Small intestine (tissue), 7 donors: ENCODE results near the gene MSI2. TPM values are rescaled to one million over a fixed set of nuclear protein-coding genes. Genes with fewer than 3 reads are reported as not detected.

ENCODE experiments used
- DNase-seq, 2 donors: peaks; one replicate each; pipeline versions ENCODE4 v3.0.0 to v3.0.0-alpha.2; 2013
- FAIRE-seq: peaks from 2 replicates; lab custom pipeline; 2012; peaks lifted over from hg19 to GRCh38; lab: Jason Lieb, UNC
- H3K27ac ChIP-seq, 3 donors: one replicate each; pipeline ENCODE4 v1.5.1; 2013; ENCODE audit warnings: low read length in 2 of 3, mild to moderate bottlenecking in 2 of 3, control low read depth in 1 of 3, inconsistent platforms in 1 of 3, low read depth in 1 of 3, moderate library complexity in 1 of 3
- H3K27me3 ChIP-seq, 3 donors: one replicate each; pipeline ENCODE4 v1.6.1; 2013; ENCODE audit warnings: low read length in 3 of 3, inconsistent platforms in 1 of 3; ENCODE audit not compliant: control insufficient read depth in 3 of 3, insufficient read depth in 3 of 3
- H3K36me3 ChIP-seq, 3 donors: one replicate each; pipeline ENCODE4 v1.6.1; 2013; ENCODE audit warnings: low read length in 3 of 3, inconsistent platforms in 1 of 3, low read depth in 1 of 3, mild to moderate bottlenecking in 1 of 3, moderate library complexity in 1 of 3; ENCODE audit not compliant: control insufficient read depth in 3 of 3, insufficient read depth in 2 of 3
- H3K4me1 ChIP-seq, 3 donors: one replicate each; pipeline ENCODE4 v1.6.1; 2013; ENCODE audit warnings: low read length in 2 of 3, inconsistent platforms in 1 of 3, low read depth in 1 of 3, mild to moderate bottlenecking in 1 of 3, moderate library complexity in 1 of 3; ENCODE audit not compliant: control insufficient read depth in 3 of 3, insufficient read depth in 2 of 3
- H3K4me3 ChIP-seq, 3 donors: one replicate each; pipeline ENCODE4 v1.5.1; 2013; ENCODE audit warnings: low read length in 3 of 3, control low read depth in 1 of 3, inconsistent platforms in 1 of 3, low read depth in 1 of 3, mild to moderate bottlenecking in 1 of 3, moderate library complexity in 1 of 3
- H3K9me3 ChIP-seq, 2 donors: one replicate each; pipeline ENCODE4 v1.6.1; 2013; ENCODE audit warnings: low read depth in 1 of 2, low read length in 1 of 2; ENCODE audit not compliant: control insufficient read depth in 2 of 2, insufficient read depth in 1 of 2
- WGBS, 3 donors: extraction: QIAGEN DNeasy Blood & Tissue Kit; methylation state at CpG; one replicate each; pipeline ENCODE4 v1.1.7; 2013; 5-methylcytosine and 5-hydroxymethylcytosine counted together
- polyA plus RNA-seq, 4 donors: library from polyadenylated mRNA; stranded (reverse) in 3 of 4; unstranded in 1 of 4; fragments of 200-250 nt in 3 of 4; fragments of 120-200 nt in 1 of 4; gene quantifications; one replicate each; pipeline versions ENCODE4 v1.2.1 to v1.2.3, GENCODE V29; 2013
- donor health status: healthy with polysubstance abuse.
- donor health status: control.
- donor health status: control.
- donor health status: Bipolar disorder and iron deficiency.
- donor health status: healthy.

The MSI2 gene
- polyA plus RNA-seq, 4 donors: 5.1 to 49.4 (median 12.6) TPM

GRCh38 chr17:57631871-57632270 lies 375.5 kb downstream of the MSI2 start:
- WGBS, 3 donors: 86 to 94% (median 92%) methylated on average over 6 of the region's 6 CpGs
- Histone ChIP-seq H3K4me1 (no peaks in the 10 kb centered on the region), H3K36me3 (peaks cover 0 to 84% (median 0%) of the 10 kb centered on the region in 3 donors), H3K27me3 (no peaks in the 10 kb centered on the region), H3K27ac (no peak overlapping the region), H3K9me3 (peaks cover 0 to 2% of the 10 kb centered on the region in 2 donors), H3K4me3 (no peak overlapping the region)
- no peak for DNase-seq
- no peak for FAIRE-seq

- H3K9me3 ChIP-seq: peaks cover 0 to 2% of the 10 kb centered on the region in 2 donors
- no peak overlapping the region for H3K27ac ChIP-seq
- no peak for DNase-seq
- WGBS, 3 donors: 96 to 98% (median 98%) methylated on average over 5 of the region's 5 CpGs
- FAIRE-seq: no peak
- H3K36me3 ChIP-seq: peaks cover 0 to 84% (median 0%) of the 10 kb centered on the region in 3 donors
- no peaks in the 10 kb centered on the region for H3K27me3 ChIP-seq
- H3K4me1 ChIP-seq: no peaks in the 10 kb centered on the region
- no peak overlapping the region for H3K4me3 ChIP-seq
Observed at GRCh38 chr17:57632294-57632693, 376.0 kb downstream of the MSI2 start.

GRCh38 chr17:57633236-57633635 lies 376.9 kb downstream of the MSI2 start:
- H3K9me3 ChIP-seq: peaks cover 0 to 2% of the 10 kb centered on the region in 2 donors
- H3K4me3 ChIP-seq: no peak overlapping the region
- WGBS, 3 donors: 94 to 98% (median 95%) methylated on average over 14 of the region's 14 CpGs
- peaks cover 0 to 84% (median 0%) of the 10 kb centered on the region in 3 donors for H3K36me3 ChIP-seq
- H3K27me3 ChIP-seq: no peaks in the 10 kb centered on the region
- H3K4me1 ChIP-seq: no peaks in the 10 kb centered on the region
- H3K27ac ChIP-seq: no peak overlapping the region
- no peak for FAIRE-seq
- DNase-seq: no peak

- DNase-seq (no peak), FAIRE-seq (no peak)
- H3K36me3 ChIP-seq: peaks cover 0 to 82% (median 0%) of the 10 kb centered on the region in 3 donors
Observed at GRCh38 chr17:57634713-57635465, 378.6 kb downstream of the MSI2 start.

GRCh38 chr17:57636274-57636673 lies 380.0 kb downstream of the MSI2 start:
- H3K36me3 ChIP-seq: peaks cover 0 to 77% (median 0%) of the 10 kb centered on the region in 3 donors
- H3K9me3 ChIP-seq: peaks cover 0 to 2% of the 10 kb centered on the region in 2 donors
- H3K4me1 ChIP-seq: no peaks in the 10 kb centered on the region
- no peak overlapping the region for H3K27ac ChIP-seq
- no peaks in the 10 kb centered on the region for H3K27me3 ChIP-seq
- H3K4me3 ChIP-seq: no peak overlapping the region
- DNase-seq (no peak), FAIRE-seq (no peak)
- WGBS, 3 donors: 82 to 92% (median 91%) methylated on average over 9 of the region's 9 CpGs

More at GRCh38 chr17:57634713-57635465, 378.6 kb downstream of the MSI2 start:
- H3K9me3 ChIP-seq: peaks cover 0 to 2% of the 10 kb centered on the region in 2 donors
- H3K27me3 ChIP-seq: no peaks in the 10 kb centered on the region
- no peak overlapping the region for H3K27ac ChIP-seq
- WGBS, 3 donors: 82 to 99% (median 86%) methylated on average over 4 of the region's 4 CpGs
- no peaks in the 10 kb centered on the region for H3K4me1 ChIP-seq
- no peak overlapping the region for H3K4me3 ChIP-seq

- FAIRE-seq: no peak
- Histone ChIP-seq H3K4me3 (no peak overlapping the region), H3K9me3 (peaks cover 0 to 2% of the 10 kb centered on the region in 2 donors), H3K27ac (no peak overlapping the region), H3K27me3 (no peaks in the 10 kb centered on the region), H3K4me1 (no peaks in the 10 kb centered on the region), H3K36me3 (peaks cover 0 to 73% (median 0%) of the 10 kb centered on the region in 3 donors)
- WGBS, 3 donors: 86 to 92% (median 88%) methylated on average over 20 of the region's 20 CpGs
- DNase-seq: no peak
Observed at GRCh38 chr17:57636985-57637665, 380.8 kb downstream of the MSI2 start.

GRCh38 chr17:57637666-57638010 lies 381.3 kb downstream of the MSI2 start:
- peaks cover 0 to 71% (median 0%) of the 10 kb centered on the region in 3 donors for H3K36me3 ChIP-seq
- no peak overlapping the region for H3K27ac ChIP-seq
- no peak overlapping the region for H3K4me3 ChIP-seq
- FAIRE-seq: no peak
- no peaks in the 10 kb centered on the region for H3K27me3 ChIP-seq
- WGBS, 3 donors: 94 to 97% (median 94%) methylated on average over 6 of the region's 6 CpGs
- H3K4me1 ChIP-seq: no peaks in the 10 kb centered on the region
- H3K9me3 ChIP-seq: peaks cover 0 to 2% of the 10 kb centered on the region in 2 donors
- no peak for DNase-seq

GRCh38 chr17:57638284-57638683 lies 382.0 kb downstream of the MSI2 start:
- H3K4me3 ChIP-seq: no peak overlapping the region
- H3K36me3 ChIP-seq: peaks cover 0 to 74% (median 0%) of the 10 kb centered on the region in 3 donors
- H3K27me3 ChIP-seq: no peaks in the 10 kb centered on the region
- DNase-seq (no peak), FAIRE-seq (no peak)
- no peak overlapping the region for H3K27ac ChIP-seq
- H3K4me1 ChIP-seq: no peaks in the 10 kb centered on the region
- H3K9me3 ChIP-seq: peaks cover 0 to 2% of the 10 kb centered on the region in 2 donors
- 93 to 98% (median 95%) methylated on average over 8 of the region's 8 CpGs for WGBS, 3 donors
